ENCODE data around the gene SMARCAD1. TPM values are rescaled to one million over a fixed set of nuclear protein-coding genes. Genes with fewer than 3 reads are reported as not detected.
A peak's percentile ranks its signal among the peaks of the same experiment; 100 is the strongest.

Gene SMARCAD1
- total RNA-seq, 1 donor from 2014 or later, result 36.0 TPM

DNA sequence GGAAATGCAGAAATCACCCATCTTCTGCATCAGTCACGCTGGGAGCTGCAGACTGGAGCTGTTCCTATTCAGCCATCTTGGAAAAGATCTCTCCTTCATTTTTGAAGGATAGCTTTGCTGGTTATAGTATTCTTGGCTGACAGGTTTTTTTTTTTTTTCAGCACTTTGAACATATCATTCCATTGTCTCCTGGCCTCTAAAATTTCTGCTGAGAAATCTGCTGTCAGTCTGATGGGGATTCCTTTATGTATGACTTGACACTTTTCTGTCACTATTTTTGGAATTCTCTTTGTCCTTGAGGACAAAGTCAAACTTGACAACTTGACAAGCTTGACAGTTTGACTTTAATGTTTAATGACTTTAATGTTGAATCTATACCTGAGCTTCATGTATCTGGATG lies 118.2 kb downstream of the SMARCAD1 start:
- TF ChIP-seq, protein P1, sequence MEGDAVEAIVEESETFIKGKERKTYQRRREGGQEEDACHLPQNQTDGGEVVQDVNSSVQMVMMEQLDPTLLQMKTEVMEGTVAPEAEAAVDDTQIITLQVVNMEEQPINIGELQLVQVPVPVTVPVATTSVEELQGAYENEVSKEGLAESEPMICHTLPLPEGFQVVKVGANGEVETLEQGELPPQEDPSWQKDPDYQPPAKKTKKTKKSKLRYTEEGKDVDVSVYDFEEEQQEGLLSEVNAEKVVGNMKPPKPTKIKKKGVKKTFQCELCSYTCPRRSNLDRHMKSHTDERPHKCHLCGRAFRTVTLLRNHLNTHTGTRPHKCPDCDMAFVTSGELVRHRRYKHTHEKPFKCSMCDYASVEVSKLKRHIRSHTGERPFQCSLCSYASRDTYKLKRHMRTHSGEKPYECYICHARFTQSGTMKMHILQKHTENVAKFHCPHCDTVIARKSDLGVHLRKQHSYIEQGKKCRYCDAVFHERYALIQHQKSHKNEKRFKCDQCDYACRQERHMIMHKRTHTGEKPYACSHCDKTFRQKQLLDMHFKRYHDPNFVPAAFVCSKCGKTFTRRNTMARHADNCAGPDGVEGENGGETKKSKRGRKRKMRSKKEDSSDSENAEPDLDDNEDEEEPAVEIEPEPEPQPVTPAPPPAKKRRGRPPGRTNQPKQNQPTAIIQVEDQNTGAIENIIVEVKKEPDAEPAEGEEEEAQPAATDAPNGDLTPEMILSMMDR (IDR thresholded peaks at IDR 0.05; ENCODE audit: insufficient read depth, low read depth, low read length), result no peak
- TF ChIP-seq EZH2 (IDR thresholded peaks at IDR 0.05; ENCODE audit: insufficient read depth, low read length), result no peak

GRCh38 chr4:94329933-94330332 lies 122.3 kb downstream of the SMARCAD1 start:
- no peaks in the 10 kb centered on the region for H3K4me1 Mint-ChIP-seq (ENCODE audit: low read depth, unreplicated experiment)
- no peak overlapping the region for H3K4me2 ChIP-seq (ENCODE audit: low read length)
- no peaks in the 10 kb centered on the region for H3K79me2 ChIP-seq (ENCODE audit: insufficient read depth, low read length)
- H3K27me3 Mint-ChIP-seq (ENCODE audit: low read depth, unreplicated experiment), result no peaks in the 10 kb centered on the region
- H3K4me3 ChIP-seq (ENCODE audit: insufficient read depth, low read depth, low read length), result no peak overlapping the region
- H3K27me3 ChIP-seq (ENCODE audit: insufficient read depth, low read length), result no peaks in the 10 kb centered on the region
- H3K36me3 Mint-ChIP-seq (ENCODE audit: low read depth, unreplicated experiment), result peaks cover 8% of the 10 kb centered on the region
- no peak overlapping the region for H3K27ac Mint-ChIP-seq (ENCODE audit: unreplicated experiment)
- no peak for DNase-seq (ENCODE audit: low read depth)
- H3K9me3 Mint-ChIP-seq (ENCODE audit: unreplicated experiment), result peaks cover 14% of the 10 kb centered on the region
- H4K20me1 ChIP-seq (ENCODE audit: insufficient read depth, low read length), result no peaks in the 10 kb centered on the region
- no peak overlapping the region for H3K27ac ChIP-seq (ENCODE audit: low read depth, low read length)
- H3K9ac ChIP-seq (ENCODE audit: low read length), result no peak overlapping the region
- no peaks in the 10 kb centered on the region for H3K4me1 ChIP-seq (ENCODE audit: insufficient read depth, low read length)
- no peaks in the 10 kb centered on the region for H3K36me3 ChIP-seq (ENCODE audit: insufficient read depth, low read length)
- FAIRE-seq, result no peak
- H2AFZ ChIP-seq (ENCODE audit: low read depth, low read length), result no peak overlapping the region
- no peak for TF ChIP-seq EZH2 (IDR thresholded peaks at IDR 0.05; ENCODE audit: insufficient read depth, low read length)
- TF ChIP-seq, protein P1 (IDR thresholded peaks at IDR 0.05; ENCODE audit: insufficient read depth, low read depth, low read length), result no peak
- H3K4me3 Mint-ChIP-seq (ENCODE audit: unreplicated experiment), result no peak overlapping the region
- H3K9me3 ChIP-seq (ENCODE audit: insufficient read depth, low read depth, low read length), result peaks cover 6% of the 10 kb centered on the region

More for the DNA sequence above, 118.2 kb downstream of the SMARCAD1 start:
- Histone ChIP-seq H3K27ac (ENCODE audit: low read depth, low read length) (no peak overlapping the region), H3K4me2 (ENCODE audit: low read length) (no peak overlapping the region), H3K9ac (ENCODE audit: low read length) (no peak overlapping the region), H3K4me3 (ENCODE audit: insufficient read depth, low read depth, low read length) (no peak overlapping the region), H4K20me1 (ENCODE audit: insufficient read depth, low read length) (no peaks in the 10 kb centered on the region), H3K79me2 (ENCODE audit: insufficient read depth, low read length) (no peaks in the 10 kb centered on the region), H2AFZ (ENCODE audit: low read depth, low read length) (no peak overlapping the region), H3K4me1 (ENCODE audit: insufficient read depth, low read length) (no peaks in the 10 kb centered on the region), H3K27me3 (ENCODE audit: insufficient read depth, low read length) (no peaks in the 10 kb centered on the region), H3K9me3 (ENCODE audit: insufficient read depth, low read depth, low read length) (peaks cover 6% of the 10 kb centered on the region), H3K36me3 (ENCODE audit: insufficient read depth, low read length) (no peaks in the 10 kb centered on the region)
- Mint-ChIP-seq H3K36me3 (ENCODE audit: low read depth, unreplicated experiment) (peaks cover 8% of the 10 kb centered on the region), H3K9me3 (ENCODE audit: unreplicated experiment) (peaks cover 36% of the 10 kb centered on the region), H3K4me1 (ENCODE audit: low read depth, unreplicated experiment) (no peaks in the 10 kb centered on the region), H3K27me3 (ENCODE audit: low read depth, unreplicated experiment) (peaks cover 5% of the 10 kb centered on the region), H3K27ac (ENCODE audit: unreplicated experiment) (no peak overlapping the region), H3K4me3 (ENCODE audit: unreplicated experiment) (no peak overlapping the region)
- DNase-seq (ENCODE audit: low read depth) (no peak), FAIRE-seq (no peak)

DNA sequence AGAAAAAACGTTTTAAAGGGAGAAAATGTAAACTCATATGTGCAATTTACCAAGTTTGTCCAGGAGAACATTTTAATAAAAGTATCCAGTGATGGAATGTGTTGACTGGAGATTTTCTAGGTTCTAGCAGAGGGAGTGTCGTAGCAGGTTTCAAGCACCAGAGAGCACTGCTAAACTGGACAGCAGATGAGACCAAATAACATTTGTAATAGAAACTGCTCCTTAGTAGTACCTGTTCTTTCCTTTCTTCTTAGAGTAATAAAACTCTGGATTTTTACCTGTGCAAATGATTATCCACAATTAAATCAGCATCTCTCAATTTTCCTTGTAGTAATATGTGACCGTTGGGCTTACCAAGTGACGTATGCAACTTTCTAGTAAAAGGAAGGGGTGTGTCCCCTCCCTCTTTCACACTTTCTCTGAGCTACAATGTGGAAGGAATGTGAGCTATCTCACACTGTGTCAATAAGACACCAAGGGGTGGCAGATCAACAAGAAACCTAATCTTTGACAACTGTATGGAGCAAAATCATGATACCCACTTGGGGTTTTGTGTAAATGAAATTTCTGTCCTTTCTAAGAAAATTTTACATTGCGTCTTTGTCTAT lies 125.4 kb downstream of the SMARCAD1 start:
- Histone ChIP-seq H3K79me2 (ENCODE audit: insufficient read depth, low read length) (no peaks in the 10 kb centered on the region), H3K4me3 (ENCODE audit: insufficient read depth, low read depth, low read length) (no peak overlapping the region), H3K27ac (ENCODE audit: low read depth, low read length) (no peak overlapping the region), H3K27me3 (ENCODE audit: insufficient read depth, low read length) (no peaks in the 10 kb centered on the region), H3K36me3 (ENCODE audit: insufficient read depth, low read length) (no peaks in the 10 kb centered on the region), H3K4me1 (ENCODE audit: insufficient read depth, low read length) (no peaks in the 10 kb centered on the region), H2AFZ (ENCODE audit: low read depth, low read length) (no peak overlapping the region), H3K9ac (ENCODE audit: low read length) (no peak overlapping the region), H3K4me2 (ENCODE audit: low read length) (no peak overlapping the region), H3K9me3 (ENCODE audit: insufficient read depth, low read depth, low read length) (no peaks in the 10 kb centered on the region), H4K20me1 (ENCODE audit: insufficient read depth, low read length) (no peaks in the 10 kb centered on the region)
- H3K27ac Mint-ChIP-seq (ENCODE audit: unreplicated experiment), result no peak overlapping the region
- H3K4me1 Mint-ChIP-seq (ENCODE audit: low read depth, unreplicated experiment), result no peaks in the 10 kb centered on the region
- no peak overlapping the region for H3K4me3 Mint-ChIP-seq (ENCODE audit: unreplicated experiment)
- no peak for FAIRE-seq
- TF ChIP-seq EZH2 (IDR thresholded peaks at IDR 0.05; ENCODE audit: insufficient read depth, low read length), result no peak
- TF ChIP-seq, protein P1 (IDR thresholded peaks at IDR 0.05; ENCODE audit: insufficient read depth, low read depth, low read length), result peak; percentile 20
- no peak for DNase-seq (ENCODE audit: low read depth)
- H3K27me3 Mint-ChIP-seq (ENCODE audit: low read depth, unreplicated experiment), result no peaks in the 10 kb centered on the region
- H3K9me3 Mint-ChIP-seq (ENCODE audit: unreplicated experiment), result no peaks in the 10 kb centered on the region
- H3K36me3 Mint-ChIP-seq (ENCODE audit: low read depth, unreplicated experiment), result peaks cover 2% of the 10 kb centered on the region
